CD4-positive, CD25-positive, alpha-beta regulatory T cell (primary cell): ENCODE results near the gene MOAP1. TPM values are rescaled to one million over a fixed set of nuclear protein-coding genes. Genes with fewer than 3 reads are reported as not detected.
A peak's percentile ranks its signal among the peaks of the same experiment; 100 is the strongest.

Source experiments
- ATAC-seq, 2 donors: fragments of 150-1000 bp; cut with Tn5 transposase; one replicate each; pipeline ENCODE4 v1.10.0; 2021; ENCODE audit warnings: low read depth in 2 of 2, moderate number of reproducible peaks in 2 of 2, moderate library complexity in 1 of 2
- DNase-seq, 3 donors: peaks; one replicate each; pipeline versions ENCODE4 v3.0.0 to v3.0.0-alpha.2; 2012 to 2022; ENCODE audit warnings: mixed read lengths in 1 of 3
- H3K27ac ChIP-seq: one replicate; pipeline ENCODE4 v1.7.0; 2013; ENCODE audit warnings: mild to moderate bottlenecking, low read length; ENCODE audit not compliant: insufficient read depth, poor library complexity, severe bottlenecking
- H3K27me3 ChIP-seq: one replicate; pipeline ENCODE4 v1.7.0; 2013; ENCODE audit warnings: low read length; ENCODE audit not compliant: control insufficient read depth, insufficient read depth
- H3K36me3 ChIP-seq: one replicate; pipeline ENCODE4 v1.7.0; 2013; ENCODE audit warnings: mild to moderate bottlenecking, low read length, moderate library complexity; ENCODE audit not compliant: control insufficient read depth, insufficient read depth
- H3K4me1 ChIP-seq: 2 replicates; pipeline ENCODE4 v1.7.0; 2013; ENCODE audit warnings: mild to moderate bottlenecking, low read length; ENCODE audit not compliant: insufficient read depth, control insufficient read depth, poor library complexity, severe bottlenecking
- H3K4me3 ChIP-seq: one replicate; pipeline ENCODE4 v1.7.0; 2013; ENCODE audit warnings: low read depth, mild to moderate bottlenecking, low read length, moderate library complexity
- H3K9me3 ChIP-seq, 2 experiments: 1 replicate in 1 of 2; 2 replicates in 1 of 2; pipeline ENCODE4 v1.7.0; 2013; ENCODE audit warnings: low read length in 2 of 2, mild to moderate bottlenecking in 1 of 2, moderate library complexity in 1 of 2; ENCODE audit not compliant: control insufficient read depth in 2 of 2
- H3K27ac Mint-ChIP-seq, 3 donors: one replicate each; pipeline ENCODE4 v1.8.0; 2020 to 2022; ENCODE audit warnings: mild to moderate bottlenecking in 3 of 3, mixed read lengths in 3 of 3, moderate library complexity in 2 of 3
- H3K27me3 Mint-ChIP-seq: one replicate; pipeline ENCODE4 v1.8.0; 2022; ENCODE audit warnings: mild to moderate bottlenecking, mixed read lengths
- H3K36me3 Mint-ChIP-seq: one replicate; pipeline ENCODE4 v1.8.0; 2020; ENCODE audit warnings: mixed read lengths
- H3K4me1 Mint-ChIP-seq, 4 donors: one replicate each; pipeline ENCODE4 v1.8.0; 2020 to 2022; ENCODE audit warnings: mixed read lengths in 4 of 4, mild to moderate bottlenecking in 1 of 4
- H3K4me3 Mint-ChIP-seq, 4 donors: one replicate each; pipeline ENCODE4 v1.8.0; 2020 to 2022; ENCODE audit warnings: mild to moderate bottlenecking in 4 of 4, mixed read lengths in 4 of 4, moderate library complexity in 3 of 4
- H3K9me3 Mint-ChIP-seq, 7 donors: one replicate each; pipeline ENCODE4 v1.8.0; 2020 to 2022; ENCODE audit warnings: mixed read lengths in 7 of 7, mild to moderate bottlenecking in 3 of 7, moderate library complexity in 2 of 7
- polyA plus RNA-seq, 4 donors: library from polyadenylated mRNA; unstranded; fragments of 300-500 nt; fragmentation: Illumina TruSeq; gene quantifications; one replicate each; pipeline ENCODE4 v1.2.3, GENCODE V29; 2021
- total RNA-seq: library from RNA; stranded (reverse); gene quantifications from one replicate; pipeline ENCODE4 v1.2.3, GENCODE V29; 2022

The MOAP1 gene
- total and polyA plus RNA-seq, 5 donors from 2014 or later: 66.4 to 88.1 (median 80.5) TPM

GRCh38 chr14:93200553-93200952, 15.9 kb upstream of the MOAP1 start:
- no peak for DNase-seq
- Mint-ChIP-seq H3K36me3 (peaks cover 3% of the 10 kb centered on the region), H3K27ac (no peak overlapping the region), H3K27me3 (no peaks in the 10 kb centered on the region), H3K4me1 (peaks cover 10 to 26% (median 16%) of the 10 kb centered on the region in 4 donors), H3K4me3 (peak overlapping the region in 1 of 4 donors; percentile 22), H3K9me3 (no peaks in the 10 kb centered on the region)
- H3K9me3 ChIP-seq: no peaks in the 10 kb centered on the region
- H3K4me1 ChIP-seq: peaks cover 13% of the 10 kb centered on the region
- H3K4me3 ChIP-seq: no peak overlapping the region
- no peak overlapping the region for H3K27ac ChIP-seq
- no peak for ATAC-seq
- H3K27me3 ChIP-seq: no peaks in the 10 kb centered on the region
- H3K36me3 ChIP-seq: no peaks in the 10 kb centered on the region

GRCh38 chr14:93199031-93199430, 14.3 kb upstream of the MOAP1 start:
- H3K36me3 Mint-ChIP-seq: peaks cover 3% of the 10 kb centered on the region
- Histone ChIP-seq H3K4me1 (no peaks in the 10 kb centered on the region), H3K27ac (no peak overlapping the region), H3K36me3 (no peaks in the 10 kb centered on the region), H3K4me3 (no peak overlapping the region), H3K27me3 (no peaks in the 10 kb centered on the region), H3K9me3 (no peaks in the 10 kb centered on the region)
- H3K27me3 Mint-ChIP-seq: no peaks in the 10 kb centered on the region
- H3K4me3 Mint-ChIP-seq: no peak overlapping the region
- peaks cover 3 to 11% (median 7%) of the 10 kb centered on the region in 4 donors for H3K4me1 Mint-ChIP-seq
- no peaks in the 10 kb centered on the region for H3K9me3 Mint-ChIP-seq
- no peak overlapping the region for H3K27ac Mint-ChIP-seq
- no peak for DNase-seq
- ATAC-seq: no peak

GRCh38 chr14:93195316-93195999, 10.8 kb upstream of the MOAP1 start:
- H3K27ac Mint-ChIP-seq: no peak overlapping the region
- Histone ChIP-seq H3K27ac (no peak overlapping the region), H3K4me1 (no peaks in the 10 kb centered on the region), H3K9me3 (no peaks in the 10 kb centered on the region), H3K27me3 (no peaks in the 10 kb centered on the region), H3K4me3 (no peak overlapping the region), H3K36me3 (no peaks in the 10 kb centered on the region)
- H3K27me3 Mint-ChIP-seq: no peaks in the 10 kb centered on the region
- peaks cover 0 to 2% (median 0%) of the 10 kb centered on the region in 4 donors for H3K4me1 Mint-ChIP-seq
- DNase-seq: no peak
- no peak overlapping the region for H3K4me3 Mint-ChIP-seq
- ATAC-seq: no peak
- H3K9me3 Mint-ChIP-seq: no peaks in the 10 kb centered on the region
- peaks cover 3% of the 10 kb centered on the region for H3K36me3 Mint-ChIP-seq

GRCh38 chr14:93186956-93187355, 2.3 kb upstream of the MOAP1 start:
- no peak for ATAC-seq
- no peaks in the 10 kb centered on the region for H3K27me3 ChIP-seq
- H3K9me3 ChIP-seq: no peaks in the 10 kb centered on the region
- peaks cover 35% of the 10 kb centered on the region for H3K4me1 ChIP-seq
- H3K9me3 Mint-ChIP-seq: no peaks in the 10 kb centered on the region
- peaks cover 27 to 45% (median 36%) of the 10 kb centered on the region in 4 donors for H3K4me1 Mint-ChIP-seq
- peak overlapping the region; percentile 54 for H3K27ac ChIP-seq
- peak overlapping the region in 3 of 4 donors; percentile 38 to 77 (median 43) for H3K4me3 Mint-ChIP-seq
- peak overlapping the region in 1 of 3 donors; percentile 1 for H3K27ac Mint-ChIP-seq
- H3K36me3 ChIP-seq: peaks cover 15% of the 10 kb centered on the region
- no peak for DNase-seq
- peaks cover 14% of the 10 kb centered on the region for H3K36me3 Mint-ChIP-seq
- peaks cover 4% of the 10 kb centered on the region for H3K27me3 Mint-ChIP-seq
- no peak overlapping the region for H3K4me3 ChIP-seq

GRCh38 chr14:93186466-93186865, 1.8 kb upstream of the MOAP1 start:
- H3K27ac ChIP-seq: peak overlapping the region; percentile 54
- Mint-ChIP-seq H3K36me3 (peaks cover 19% of the 10 kb centered on the region), H3K4me1 (peaks cover 27 to 50% (median 39%) of the 10 kb centered on the region in 4 donors), H3K9me3 (no peaks in the 10 kb centered on the region), H3K27ac (peak overlapping the region; percentile 1 to 98 (median 59)), H3K4me3 (peak overlapping the region; percentile 43 to 81 (median 76)), H3K27me3 (peaks cover 4% of the 10 kb centered on the region)
- H3K4me3 ChIP-seq: no peak overlapping the region
- peaks cover 35% of the 10 kb centered on the region for H3K4me1 ChIP-seq
- no peaks in the 10 kb centered on the region for H3K9me3 ChIP-seq
- ATAC-seq (no peak), DNase-seq (no peak)
- H3K27me3 ChIP-seq: no peaks in the 10 kb centered on the region
- peaks cover 15% of the 10 kb centered on the region for H3K36me3 ChIP-seq

GRCh38 chr14:93185349-93185720, 638 bp upstream of the MOAP1 start:
- DNase-seq (no peak), ATAC-seq (no peak)
- Histone ChIP-seq H3K27ac (peak overlapping the region; percentile 97), H3K9me3 (no peaks in the 10 kb centered on the region), H3K4me3 (peak overlapping the region; percentile 91), H3K36me3 (peaks cover 15% of the 10 kb centered on the region), H3K4me1 (peaks cover 35% of the 10 kb centered on the region), H3K27me3 (no peaks in the 10 kb centered on the region)
- Mint-ChIP-seq H3K27ac (peak overlapping the region; percentile 97 to 99 (median 98)), H3K27me3 (peaks cover 4% of the 10 kb centered on the region), H3K9me3 (no peaks in the 10 kb centered on the region), H3K36me3 (peaks cover 19% of the 10 kb centered on the region), H3K4me3 (peak overlapping the region; percentile 94 to 99 (median 95)), H3K4me1 (peaks cover 27 to 50% (median 39%) of the 10 kb centered on the region in 4 donors)

GRCh38 chr14:93183596-93184317, 940 bp downstream of the MOAP1 start:
- H3K27ac Mint-ChIP-seq: peak overlapping the region; percentile 74 to 91 (median 88)
- ATAC-seq (no peak), DNase-seq (no peak)
- H3K27me3 Mint-ChIP-seq: peaks cover 4% of the 10 kb centered on the region
- no peaks in the 10 kb centered on the region for H3K9me3 Mint-ChIP-seq
- H3K27ac ChIP-seq: peak overlapping the region; percentile 97
- peak overlapping the region; percentile 88 to 96 (median 90) for H3K4me3 Mint-ChIP-seq
- H3K27me3 ChIP-seq: no peaks in the 10 kb centered on the region
- H3K4me3 ChIP-seq: peak overlapping the region; percentile 87
- H3K36me3 Mint-ChIP-seq: peaks cover 16% of the 10 kb centered on the region
- H3K4me1 Mint-ChIP-seq: peaks cover 18 to 47% (median 39%) of the 10 kb centered on the region in 4 donors
- H3K36me3 ChIP-seq: peaks cover 11% of the 10 kb centered on the region
- H3K9me3 ChIP-seq: no peaks in the 10 kb centered on the region
- H3K4me1 ChIP-seq: peaks cover 35% of the 10 kb centered on the region
